ENCODE data around the gene PAN3.

DNA sequence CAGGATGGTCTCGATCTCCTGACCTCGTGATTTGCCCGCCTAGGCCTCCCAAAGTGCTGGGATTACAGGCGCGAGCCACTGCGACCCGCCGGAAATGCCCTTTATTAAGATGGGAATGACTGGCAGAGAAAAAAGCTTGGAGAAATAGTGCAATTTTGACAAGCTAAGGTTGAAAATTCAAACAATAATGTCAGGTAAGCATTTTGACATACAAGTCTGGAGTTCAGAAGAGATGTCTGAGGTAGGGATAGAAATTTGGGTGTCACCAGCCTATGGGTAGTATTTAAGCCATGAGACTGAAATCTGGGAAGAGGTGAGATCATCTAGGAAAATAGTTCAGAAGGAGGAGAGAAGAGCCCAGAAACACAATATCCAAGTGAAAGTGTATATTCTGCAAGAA is 17.1 kb upstream of the PAN3 start:
- TF ChIP-seq EZH2 (IDR thresholded peaks at IDR 0.05; ENCODE audit: borderline replicate concordance, low read length), result no peak
- TF ChIP-seq, protein P1, sequence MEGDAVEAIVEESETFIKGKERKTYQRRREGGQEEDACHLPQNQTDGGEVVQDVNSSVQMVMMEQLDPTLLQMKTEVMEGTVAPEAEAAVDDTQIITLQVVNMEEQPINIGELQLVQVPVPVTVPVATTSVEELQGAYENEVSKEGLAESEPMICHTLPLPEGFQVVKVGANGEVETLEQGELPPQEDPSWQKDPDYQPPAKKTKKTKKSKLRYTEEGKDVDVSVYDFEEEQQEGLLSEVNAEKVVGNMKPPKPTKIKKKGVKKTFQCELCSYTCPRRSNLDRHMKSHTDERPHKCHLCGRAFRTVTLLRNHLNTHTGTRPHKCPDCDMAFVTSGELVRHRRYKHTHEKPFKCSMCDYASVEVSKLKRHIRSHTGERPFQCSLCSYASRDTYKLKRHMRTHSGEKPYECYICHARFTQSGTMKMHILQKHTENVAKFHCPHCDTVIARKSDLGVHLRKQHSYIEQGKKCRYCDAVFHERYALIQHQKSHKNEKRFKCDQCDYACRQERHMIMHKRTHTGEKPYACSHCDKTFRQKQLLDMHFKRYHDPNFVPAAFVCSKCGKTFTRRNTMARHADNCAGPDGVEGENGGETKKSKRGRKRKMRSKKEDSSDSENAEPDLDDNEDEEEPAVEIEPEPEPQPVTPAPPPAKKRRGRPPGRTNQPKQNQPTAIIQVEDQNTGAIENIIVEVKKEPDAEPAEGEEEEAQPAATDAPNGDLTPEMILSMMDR (conservative IDR thresholded peaks at IDR 0.05 in 1 of 2, IDR thresholded peaks at IDR 0.05 in 1 of 2; ENCODE audit: extremely low read depth in 1 of 2, insufficient read depth in 1 of 2, low read depth in 1 of 2, low read length in 2 of 2), result no peak

Data from mammary epithelial cell (primary cell).